GM10847 (cell line): ENCODE data around the gene IQCK.

Source experiments
- POLR2A ChIP-seq: IDR thresholded peaks from 2 replicates; pipeline ENCODE4 v1.6.1; 2011; ENCODE audit not compliant: insufficient read length; ENCODE audit errors: extremely low read depth

Gene IQCK

DNA sequence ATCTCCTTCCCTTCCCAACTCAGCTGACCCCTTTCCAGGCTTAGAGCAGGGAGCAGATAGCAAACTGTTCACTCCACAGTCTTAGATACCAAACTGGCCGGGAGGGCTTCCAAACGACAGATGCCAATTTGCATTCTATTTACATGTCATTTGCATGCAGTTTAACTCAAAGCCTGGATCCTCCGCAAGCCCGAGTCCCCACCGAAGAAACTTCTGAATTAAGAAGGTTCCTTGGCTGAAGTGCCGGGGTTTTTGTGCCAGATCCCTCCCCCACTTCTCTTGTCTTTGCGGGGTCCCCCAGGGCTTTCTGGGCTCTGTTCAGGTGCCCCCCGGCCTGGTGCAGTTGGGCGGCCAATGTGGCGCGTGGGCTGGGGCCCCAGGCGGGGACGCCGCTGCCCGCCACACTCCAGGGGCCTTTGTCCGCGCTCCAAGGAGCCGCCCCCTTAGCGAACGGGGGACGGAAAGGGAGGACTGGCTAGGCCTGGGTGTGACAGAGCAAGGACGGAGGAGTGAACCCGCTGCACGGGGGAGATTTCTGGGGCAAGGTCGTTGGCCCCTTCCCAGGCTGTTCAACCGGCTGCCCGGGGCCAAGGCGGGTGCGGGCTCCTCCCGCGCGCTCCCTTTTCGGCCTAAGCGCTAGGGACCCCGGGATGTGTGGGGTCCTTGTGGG lies 165.4 kb downstream of the IQCK start:
- TF ChIP-seq POLR2A = no peak

DNA sequence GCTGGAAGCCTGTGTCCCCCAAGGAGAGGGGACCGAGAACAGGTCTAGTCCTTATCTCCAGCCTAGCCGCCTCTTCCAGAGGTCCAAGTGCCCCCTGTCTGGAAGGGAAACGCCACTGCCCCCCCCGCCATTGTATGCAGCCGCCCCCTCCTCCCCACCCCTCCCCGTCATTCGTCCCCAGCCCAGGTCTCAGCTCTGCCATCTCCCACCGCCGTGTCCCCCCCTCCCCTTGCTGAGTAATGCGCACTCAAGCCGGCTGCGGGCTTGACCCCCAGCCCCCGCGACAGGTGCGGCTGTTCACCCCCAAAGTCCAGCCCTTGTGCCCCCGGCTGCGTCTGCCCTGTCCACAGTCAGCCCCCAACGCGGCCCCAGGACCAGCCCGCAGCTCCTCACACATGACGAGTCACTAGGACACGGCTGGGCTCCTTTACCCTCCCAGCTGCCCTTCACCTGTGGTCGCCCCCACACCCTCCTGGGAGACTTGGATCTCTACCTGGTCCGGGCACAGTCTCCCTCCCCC lies 166.0 kb downstream of the IQCK start:
- no peak for TF ChIP-seq POLR2A

GRCh38 chr16:19884611-19885450 lies 166.8 kb downstream of the IQCK start, which contains the start of gene GPRC5B:
Gene GPRC5B, minus strand, starts transcription at chr16:19884848. Its CDS starts 12,003 bp downstream, at chr16:19872845.
- no peak for TF ChIP-seq POLR2A

DNA sequence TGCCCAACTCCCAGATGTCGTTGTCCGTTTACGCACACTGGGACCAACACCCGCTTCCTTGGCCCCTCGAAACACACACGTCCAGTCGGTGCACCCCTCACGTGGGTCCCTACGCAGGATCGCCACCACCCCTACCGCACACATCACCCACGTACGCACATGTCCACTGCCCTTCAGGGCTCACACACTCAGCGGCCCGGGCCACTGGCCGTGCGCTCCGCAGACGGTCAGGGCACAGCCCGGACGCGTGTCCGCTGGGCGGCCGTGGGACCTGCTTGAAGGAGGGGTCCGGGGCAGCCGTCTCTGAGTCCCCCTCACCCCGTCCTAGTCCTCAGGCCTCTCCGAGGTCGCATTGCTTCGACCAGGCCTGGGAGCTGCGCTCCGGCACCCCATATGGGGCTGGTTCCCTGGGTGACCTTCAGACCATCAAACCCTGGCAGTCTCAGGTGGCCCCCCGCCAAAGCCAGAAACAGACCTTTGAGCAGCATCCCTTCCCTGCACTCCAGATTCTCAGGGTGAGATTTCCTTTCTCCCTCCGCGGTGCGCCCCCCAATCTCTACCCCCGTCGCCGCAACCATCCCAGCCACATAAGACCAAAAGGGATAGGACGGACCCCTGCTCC lies 167.5 kb downstream of the IQCK start:
- no peak for TF ChIP-seq POLR2A

- no peak for TF ChIP-seq POLR2A
Observed at GRCh38 chr16:19886073-19886941, 168.2 kb downstream of the IQCK start.

GRCh38 chr16:19888834-19889233 lies 170.8 kb downstream of the IQCK start:
- TF ChIP-seq POLR2A = no peak

DNA sequence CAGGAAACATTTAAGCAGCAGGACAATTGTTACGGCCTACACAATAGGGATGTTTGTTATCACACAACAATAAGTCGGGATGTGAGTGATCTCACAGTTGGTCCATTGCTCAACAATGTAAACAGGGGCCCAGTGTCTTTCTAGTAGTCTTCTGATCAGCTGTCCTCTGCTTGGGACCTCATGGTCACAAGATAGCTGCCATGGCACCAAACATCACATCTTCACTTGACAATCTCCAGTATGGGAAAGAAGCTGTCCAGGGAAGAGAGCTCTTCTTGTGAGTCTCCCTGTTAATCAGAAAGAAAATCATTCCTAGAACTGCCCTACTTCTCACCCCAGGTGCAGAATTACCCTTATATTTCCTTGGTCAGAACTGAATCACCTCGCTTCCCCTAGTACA lies 172.8 kb downstream of the IQCK start:
- no peak for TF ChIP-seq POLR2A

DNA sequence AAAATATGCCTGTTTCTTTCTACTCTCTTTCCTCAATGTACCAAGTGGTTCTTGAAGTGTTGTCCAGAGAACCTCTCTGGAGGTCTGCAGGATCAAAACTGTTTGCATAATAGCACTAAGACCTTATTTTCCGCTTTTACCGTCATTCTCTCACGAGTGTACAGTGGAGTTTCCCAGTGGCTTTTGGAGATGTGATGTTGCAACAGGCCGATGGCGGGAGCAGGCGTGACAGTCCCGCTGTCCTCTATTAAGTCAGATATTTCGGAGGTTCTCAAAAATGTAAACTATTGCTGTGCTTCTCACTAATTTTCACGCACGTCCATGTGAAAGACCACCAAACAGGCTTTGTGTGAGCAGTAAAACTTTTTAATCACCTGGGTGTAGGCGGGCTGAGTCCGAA lies 174.8 kb downstream of the IQCK start:
- TF ChIP-seq POLR2A = no peak

DNA sequence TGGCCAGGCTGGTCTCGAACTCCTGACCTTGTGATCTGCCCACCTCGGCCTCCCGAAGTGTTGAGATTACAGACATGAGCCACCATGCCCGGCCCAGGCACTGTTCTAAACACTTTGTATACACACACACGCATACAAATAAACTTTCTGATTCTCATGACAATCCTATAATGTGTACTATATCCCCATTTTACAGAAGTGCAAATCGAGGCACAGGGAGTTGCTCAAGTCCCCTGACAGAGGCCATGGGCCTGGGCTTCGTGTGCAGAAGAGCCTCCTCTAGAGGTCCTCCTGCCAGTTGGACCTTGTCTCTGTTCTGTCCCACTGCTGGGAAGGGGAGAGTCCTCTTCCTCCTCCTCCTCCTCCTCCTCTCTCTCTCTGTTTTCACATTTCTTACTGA lies 176.5 kb downstream of the IQCK start:
- no peak for TF ChIP-seq POLR2A

DNA sequence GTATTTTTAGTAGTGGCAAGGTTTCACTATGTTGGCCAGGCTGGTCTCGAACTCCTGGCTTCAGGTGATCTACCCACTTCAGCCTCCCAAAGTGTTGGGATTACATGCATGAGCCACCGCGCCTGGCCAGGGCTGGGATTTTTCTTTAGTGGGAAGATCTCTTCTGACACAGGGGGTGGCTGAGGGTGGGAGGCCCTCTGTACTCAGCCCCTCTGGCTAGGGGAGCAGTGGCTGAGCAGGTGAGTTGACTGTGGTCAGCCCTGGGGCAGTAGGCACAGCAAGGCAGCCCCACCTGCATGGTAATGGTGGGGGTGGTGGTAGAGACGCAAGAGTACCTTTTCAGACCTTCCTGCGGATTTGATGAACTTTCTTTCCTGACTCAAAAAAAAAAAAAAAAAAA lies 178.9 kb downstream of the IQCK start:
- TF ChIP-seq POLR2A = no peak

DNA sequence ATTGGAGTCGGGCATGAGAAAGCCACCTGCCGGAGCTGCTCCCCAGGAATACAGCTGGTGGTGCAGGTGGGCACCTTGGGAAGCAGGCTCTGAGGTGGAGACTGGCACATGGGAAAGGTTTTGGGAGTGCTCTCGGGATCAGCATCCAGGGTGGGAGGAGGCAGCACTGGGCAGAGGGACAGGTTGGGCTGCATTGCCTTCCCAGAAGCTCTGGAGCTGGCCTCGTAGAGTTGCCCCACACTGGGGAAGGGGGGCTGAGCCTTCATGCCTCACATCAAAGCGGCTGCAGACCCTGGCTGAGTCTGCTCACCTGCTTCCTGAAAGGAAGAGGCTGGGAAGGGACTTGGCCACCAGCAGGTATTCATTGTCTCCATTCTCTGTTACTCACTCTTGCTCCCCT lies 180.1 kb downstream of the IQCK start:
- TF ChIP-seq POLR2A = no peak

DNA sequence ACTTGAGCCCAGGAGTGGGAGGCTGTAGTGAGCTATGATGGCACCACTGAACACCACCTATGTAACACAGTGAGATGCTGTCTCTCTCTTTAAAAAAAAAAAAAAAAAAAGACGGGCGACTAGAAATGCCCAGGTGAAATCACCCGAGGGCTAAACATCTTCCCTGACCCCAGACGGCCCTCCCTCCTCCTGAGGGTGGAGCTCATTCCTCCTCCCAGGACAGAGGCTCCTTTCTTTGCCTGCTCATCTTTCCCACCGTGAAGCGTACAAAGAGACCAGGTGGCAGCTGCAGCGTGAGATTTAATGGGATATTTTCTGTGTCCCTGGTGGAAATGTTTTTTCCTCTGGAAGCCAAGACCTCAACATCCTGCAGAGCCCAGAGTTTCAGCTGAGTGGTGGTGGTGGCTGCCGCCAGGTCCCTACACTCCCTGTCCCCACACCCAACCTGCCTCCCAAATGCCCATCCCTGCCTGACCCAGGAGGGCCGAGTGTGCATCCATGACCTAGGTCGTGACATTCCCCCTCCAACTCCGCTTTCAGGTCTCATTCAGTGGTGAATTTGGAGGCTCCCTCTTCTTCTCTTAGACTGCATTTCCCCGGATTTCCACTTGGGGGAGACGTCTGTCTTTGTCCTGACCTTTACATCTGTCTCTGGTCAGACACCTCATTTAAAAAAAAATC lies 181.0 kb downstream of the IQCK start:
- TF ChIP-seq POLR2A = no peak

- no peak for TF ChIP-seq POLR2A
Observed at GRCh38 chr16:19899605-19899955, 181.5 kb downstream of the IQCK start.

DNA sequence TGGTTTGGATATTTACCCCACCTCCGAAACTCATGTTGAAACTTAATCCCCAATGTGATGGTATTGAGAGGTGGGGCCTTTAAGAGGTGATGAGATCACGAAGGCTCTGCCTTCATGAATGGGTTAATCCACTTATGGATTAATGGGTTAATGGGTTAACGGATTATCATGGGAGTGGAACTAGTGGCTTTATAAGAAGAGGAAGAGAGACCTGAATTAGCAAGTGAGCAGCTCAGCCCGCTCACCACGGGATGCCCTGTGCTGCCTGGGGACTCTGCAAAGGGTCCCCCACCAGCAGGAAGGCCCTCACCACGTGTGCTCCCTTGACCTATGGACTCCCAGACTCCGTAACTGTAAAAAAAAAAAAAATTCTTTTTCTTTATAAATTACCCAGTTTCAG lies 183.1 kb downstream of the IQCK start:
- TF ChIP-seq POLR2A = no peak
